Adrenal gland (tissue), 5 donors: ENCODE results near the gene LIG4.

ENCODE experiments used
- CTCF ChIP-seq, 6 experiments: fragments of 450-650 bp in 4 of 6; fragments of 200-600 bp in 2 of 6; sonication (generic) in 1 of 6; IDR thresholded peaks; 1 replicate in 5 of 6; 2 replicates in 1 of 6; pipeline versions ENCODE4 v1.5.1 to v1.8.0; 2016 to 2021; ENCODE audit warnings: antibody characterized with exemption in 6 of 6, mild to moderate bottlenecking in 2 of 6, moderate library complexity in 1 of 6
- POLR2A ChIP-seq, 2 donors: fragments of 450-650 bp; IDR thresholded peaks; one replicate each; pipeline ENCODE4 v1.6.1; 2017; ENCODE audit warnings: antibody characterized with exemption in 2 of 2, mild to moderate bottlenecking in 2 of 2, moderate library complexity in 1 of 2
- donor health status: DM: no; HTN: no; CAD: no.

- no peak for TF ChIP-seq POLR2A (IDR thresholded peaks at IDR 0.05)
- TF ChIP-seq CTCF (IDR thresholded peaks at IDR 0.05): no peak
Observed at GRCh38 chr13:108182652-108183051, 32.7 kb downstream of the LIG4 start.
